Non-pigmented ciliary epithelial cell (primary cell): ENCODE data around the gene SRSF3.

Experiments used
- DNase-seq: peaks from one replicate; pipeline ENCODE4 v3.0.0-alpha.2; 2010; ENCODE audit warnings: low read depth

SRSF3 gene

DNA sequence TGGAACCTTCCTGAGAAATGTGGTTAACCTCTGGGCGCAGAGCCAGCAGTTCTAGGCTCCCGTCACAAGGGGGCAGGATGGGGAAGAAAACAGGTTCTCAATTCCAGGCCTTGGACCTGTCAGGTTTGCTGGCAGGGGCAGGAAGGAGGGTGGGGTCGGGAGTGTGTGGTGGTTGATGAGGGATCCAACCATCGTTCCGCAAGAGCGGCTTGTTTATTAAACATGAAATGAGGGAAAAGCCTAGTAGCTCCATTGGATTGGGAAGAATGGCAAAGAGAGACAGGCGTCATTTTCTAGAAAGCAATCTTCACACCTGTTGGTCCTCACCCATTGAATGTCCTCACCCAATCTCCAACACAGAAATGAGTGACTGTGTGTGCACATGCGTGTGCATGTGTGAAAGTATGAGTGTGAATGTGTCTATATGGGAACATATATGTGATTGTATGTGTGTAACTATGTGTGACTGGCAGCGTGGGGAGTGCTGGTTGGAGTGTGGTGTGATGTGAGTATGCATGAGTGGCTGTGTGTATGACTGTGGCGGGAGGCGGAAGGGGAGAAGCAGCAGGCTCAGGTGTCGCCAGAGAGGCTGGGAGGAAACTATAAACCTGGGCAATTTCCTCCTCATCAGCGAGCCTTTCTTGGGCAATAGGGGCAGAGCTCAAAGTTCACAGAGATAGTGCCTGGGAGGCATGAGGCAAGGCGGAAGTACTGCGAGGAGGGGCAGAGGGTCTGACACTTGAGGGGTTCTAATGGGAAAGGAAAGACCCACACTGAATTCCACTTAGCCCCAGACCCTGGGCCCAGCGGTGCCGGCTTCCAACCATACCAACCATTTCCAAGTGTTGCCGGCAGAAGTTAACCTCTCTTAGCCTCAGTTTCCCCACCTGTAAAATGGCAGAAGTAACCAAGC is 29.6 kb downstream of the SRSF3 start:
- DNase-seq = no peak

GRCh38 chr6:36624461-36625157 is 30.4 kb downstream of the SRSF3 start:
- no peak for DNase-seq

DNA sequence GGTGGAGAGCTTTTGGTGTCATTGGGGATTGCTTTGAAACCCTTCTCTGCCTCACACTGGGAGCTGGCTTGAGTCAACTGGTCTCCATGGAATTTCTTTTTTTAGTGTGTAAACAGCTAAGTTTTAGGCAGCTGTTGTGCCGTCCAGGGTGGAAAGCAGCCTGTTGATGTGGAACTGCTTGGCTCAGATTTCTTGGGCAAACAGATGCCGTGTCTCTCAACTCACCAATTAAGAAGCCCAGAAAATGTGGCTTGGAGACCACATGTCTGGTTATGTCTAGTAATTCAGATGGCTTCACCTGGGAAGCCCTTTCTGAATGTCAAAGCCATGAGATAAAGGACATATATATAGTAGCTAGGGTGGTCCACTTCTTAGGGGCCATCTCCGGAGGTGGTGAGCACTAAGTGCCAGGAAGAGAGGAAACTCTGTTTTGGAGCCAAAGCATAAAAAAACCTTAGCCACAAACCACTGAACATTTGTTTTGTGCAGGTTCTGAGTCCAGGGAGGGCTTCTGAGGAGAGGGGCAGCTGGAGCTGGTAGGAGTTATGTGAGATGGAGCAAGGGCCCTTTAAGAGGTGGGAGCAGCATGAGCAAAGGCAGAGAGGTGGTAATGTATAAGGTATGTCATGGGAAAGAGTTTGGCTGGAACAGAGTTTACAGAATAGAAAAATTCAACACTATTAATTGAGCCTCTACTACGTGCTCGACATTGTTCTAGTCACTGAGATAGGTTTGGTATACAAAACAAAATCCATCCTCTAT is 31.2 kb downstream of the SRSF3 start:
- DNase-seq = no peak

GRCh38 chr6:36626636-36627035 is 32.5 kb downstream of the SRSF3 start:
- DNase-seq = no peak

- no peak for DNase-seq
Measured at GRCh38 chr6:36627141-36627540, 33.0 kb downstream of the SRSF3 start.

- DNase-seq = no peak
Measured at GRCh38 chr6:36627801-36628246, 33.7 kb downstream of the SRSF3 start.

DNA sequence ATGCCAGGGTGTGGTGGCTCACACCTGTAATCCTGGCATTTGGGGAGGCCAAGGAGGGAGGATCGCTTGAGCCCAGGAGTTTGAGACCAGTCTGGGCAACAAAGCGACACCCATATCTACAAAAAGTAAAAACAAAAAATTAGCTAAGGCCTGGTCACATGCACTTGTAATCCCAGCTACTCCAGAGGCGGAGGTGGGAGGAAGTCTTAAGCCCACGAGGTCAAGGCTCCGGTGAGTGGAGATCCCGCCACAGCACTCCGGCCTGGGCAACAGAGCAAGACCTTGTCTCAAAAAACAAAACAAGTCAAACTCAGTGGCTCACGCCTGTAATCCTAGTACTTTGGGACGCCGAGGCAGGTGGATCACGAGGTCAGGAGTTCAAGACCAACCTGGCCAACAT is 35.6 kb downstream of the SRSF3 start:
- no peak for DNase-seq

DNA sequence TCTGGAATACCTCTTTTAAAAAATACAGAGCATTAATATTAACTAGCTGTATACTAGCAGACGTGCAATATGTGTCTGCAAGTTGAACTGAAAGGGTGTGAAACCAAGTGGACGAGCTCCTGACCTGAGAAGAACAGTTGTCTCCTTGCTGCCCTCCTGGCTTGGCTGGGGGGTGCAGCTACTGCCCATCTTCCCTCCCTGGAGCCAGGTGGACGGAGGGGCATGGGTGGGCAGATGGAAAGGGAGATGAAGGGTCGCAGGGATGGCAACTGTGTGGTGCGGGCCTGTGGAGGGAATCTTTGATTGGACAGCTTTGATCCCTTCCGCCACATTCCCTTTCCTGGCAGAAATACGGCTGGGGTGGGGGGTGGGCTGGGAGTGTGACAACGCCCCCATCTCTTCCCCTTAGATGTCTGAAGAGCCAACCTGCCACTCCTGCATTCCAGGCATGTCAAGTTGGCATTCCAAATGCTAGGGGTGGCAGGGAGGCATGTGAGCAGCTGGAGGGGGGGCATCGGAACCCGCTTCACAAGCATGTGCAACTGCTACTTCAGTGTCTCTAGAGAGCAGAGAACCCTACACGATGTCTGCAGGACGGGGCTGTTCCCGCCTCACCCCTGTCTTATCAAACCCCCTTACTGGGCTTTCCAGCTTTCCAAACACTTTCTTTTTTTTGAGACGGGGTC is 37.3 kb downstream of the SRSF3 start:
- DNase-seq = no peak

GRCh38 chr6:36633370-36633769 is 39.2 kb downstream of the SRSF3 start:
- DNase-seq = no peak

DNA sequence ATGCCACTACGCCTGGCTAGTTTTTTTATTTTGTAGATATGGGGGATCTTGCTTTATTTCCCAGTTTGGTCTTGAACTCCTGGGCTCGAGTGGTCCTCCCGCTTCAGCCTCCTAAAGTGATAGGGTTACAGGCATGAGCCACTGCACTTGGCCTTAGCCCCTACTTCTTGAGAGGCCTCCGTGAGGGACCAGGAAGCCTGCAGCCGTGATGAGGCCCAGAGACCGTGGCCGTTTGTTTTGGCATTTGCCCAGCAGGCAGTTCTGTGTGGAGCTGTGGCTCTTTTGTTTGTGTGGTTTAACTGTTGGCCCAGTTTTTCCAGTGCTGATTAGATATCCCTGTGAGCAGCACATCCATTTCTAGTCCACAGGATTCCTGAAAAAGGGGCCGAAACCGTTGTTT is 39.8 kb downstream of the SRSF3 start:
- no peak for DNase-seq

DNA sequence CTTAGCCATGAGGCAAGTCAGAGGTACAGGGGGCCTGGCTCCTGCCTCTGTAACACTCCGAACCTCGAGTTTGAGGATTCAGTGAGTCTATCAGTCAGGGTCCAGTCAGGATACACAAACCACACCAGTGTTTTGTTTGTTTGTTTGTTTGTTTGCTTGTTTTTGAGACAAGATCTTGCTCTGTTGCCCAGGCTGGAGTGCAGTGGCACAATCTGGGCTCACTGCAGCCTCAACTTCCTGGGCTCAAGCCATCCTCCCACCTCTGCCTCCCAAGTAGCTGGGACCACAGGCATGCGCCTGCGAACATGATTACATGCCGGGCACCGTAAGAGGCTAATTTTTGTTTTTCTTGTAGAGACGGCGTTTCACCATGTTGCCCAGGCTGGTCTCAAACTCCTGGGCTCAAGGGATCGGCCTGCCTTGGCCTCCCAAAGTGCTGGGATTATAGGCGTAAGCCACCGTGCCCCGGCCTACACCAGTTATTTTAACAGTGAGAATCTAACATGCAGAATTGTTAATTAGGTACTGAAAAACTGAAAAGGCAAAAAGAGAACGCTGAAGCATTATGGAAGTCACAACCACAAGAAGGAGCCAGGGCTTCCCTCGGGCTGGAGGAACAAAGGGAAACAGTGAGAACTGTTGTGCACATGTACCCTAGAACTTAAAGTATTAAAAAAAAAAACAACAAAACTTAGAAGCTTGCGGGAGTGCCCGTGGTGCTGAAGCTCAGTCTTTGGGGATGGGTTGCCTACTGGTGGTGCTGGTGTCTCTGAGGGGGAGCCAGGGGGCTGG is 40.4 kb downstream of the SRSF3 start:
- no peak for DNase-seq

DNA sequence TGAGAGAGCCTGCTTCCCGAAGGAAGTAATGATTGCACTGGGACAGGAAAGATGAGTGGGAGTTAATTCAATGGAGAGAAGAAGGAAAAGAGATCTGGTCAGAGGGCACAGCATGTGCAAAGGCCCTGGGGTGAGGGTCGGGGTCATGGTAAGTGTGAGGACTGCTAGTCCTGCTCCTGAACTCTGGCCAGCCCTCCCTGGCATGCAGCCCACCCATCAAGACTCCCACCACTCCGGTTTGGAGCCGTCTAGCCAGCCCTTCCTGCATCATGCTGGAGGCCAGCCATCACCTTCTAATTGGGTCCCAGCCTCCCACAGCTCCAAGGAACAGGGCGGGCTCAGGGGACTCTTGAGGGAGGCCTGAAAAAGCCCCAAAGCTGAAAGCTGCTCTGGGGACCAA is 42.1 kb downstream of the SRSF3 start:
- DNase-seq = no peak

DNA sequence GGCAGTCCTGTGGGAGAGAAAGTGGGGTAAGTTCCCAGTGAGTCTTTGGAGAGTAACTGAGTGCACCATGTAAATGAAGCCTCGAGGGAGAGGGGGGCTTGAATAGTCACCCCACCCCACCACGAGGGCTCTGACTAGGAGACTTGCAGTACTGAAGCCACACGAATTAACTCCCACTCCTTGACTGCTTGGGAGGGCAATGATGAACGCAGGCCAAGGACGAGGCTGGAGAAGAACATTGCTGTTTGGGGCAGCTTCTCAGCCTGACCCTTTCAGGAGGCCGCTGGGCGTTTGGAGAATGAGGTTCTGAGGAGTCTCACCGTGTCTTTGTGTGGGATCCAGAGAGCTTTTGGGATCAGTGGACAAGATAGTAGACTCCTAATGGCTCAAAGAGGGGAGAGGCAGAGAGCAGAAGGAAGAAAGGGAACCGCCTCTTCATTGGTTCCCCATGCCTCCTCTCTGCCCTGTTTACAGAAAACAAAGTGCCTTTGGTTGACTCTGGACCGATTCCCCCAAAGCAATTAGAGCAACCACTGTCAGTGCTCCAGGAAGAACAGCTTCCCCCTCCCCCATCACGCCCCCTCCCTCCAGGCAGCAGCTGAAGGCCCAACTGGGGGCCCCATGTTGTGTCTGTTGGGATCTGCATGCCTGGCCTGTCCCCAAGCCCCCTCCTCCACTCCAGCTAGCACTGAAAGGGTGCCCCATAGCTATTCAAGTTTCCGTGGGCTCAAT is 42.7 kb downstream of the SRSF3 start:
- no peak for DNase-seq

DNA sequence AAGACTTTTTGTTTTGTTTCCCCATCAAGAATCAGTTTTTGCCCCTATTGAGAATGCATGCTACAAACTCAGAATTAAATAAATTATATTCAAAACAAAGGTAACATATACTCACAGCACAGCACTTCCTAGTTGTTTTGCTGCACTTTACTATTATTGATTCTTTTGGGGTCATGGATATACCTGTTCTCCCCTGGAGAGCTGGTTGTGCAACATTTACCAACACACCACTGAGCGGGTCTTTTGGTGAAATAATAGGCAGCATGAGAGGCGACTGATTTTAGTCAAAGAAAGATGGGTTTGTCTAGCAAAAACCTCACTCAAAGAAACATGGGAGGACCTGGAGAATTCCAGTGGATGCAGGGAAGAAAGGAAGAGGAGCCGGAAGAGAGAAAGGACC is 44.4 kb downstream of the SRSF3 start:
- DNase-seq = no peak

- no peak for DNase-seq
Measured at GRCh38 chr6:36639171-36639808, 45.1 kb downstream of the SRSF3 start.

DNA sequence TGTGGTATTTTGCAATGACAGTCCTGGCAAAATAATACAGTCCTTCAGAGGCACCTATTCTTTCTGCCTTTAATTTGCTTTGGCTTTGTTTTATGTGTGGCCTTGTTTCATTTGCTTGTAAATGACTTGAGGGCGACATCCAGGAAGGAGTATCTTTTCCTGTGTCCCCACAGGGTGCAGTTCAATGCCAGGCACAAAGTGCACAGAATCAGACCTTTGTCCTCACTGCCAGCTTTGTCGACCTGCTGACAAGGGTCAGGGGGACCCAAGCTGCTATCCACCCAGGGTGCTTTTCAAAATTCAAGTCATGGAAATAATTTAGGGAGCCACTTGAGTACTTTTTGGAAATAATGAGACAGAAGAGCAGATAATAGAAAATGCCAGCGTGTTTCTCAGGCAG is 47.4 kb downstream of the SRSF3 start:
- DNase-seq = no peak

DNA sequence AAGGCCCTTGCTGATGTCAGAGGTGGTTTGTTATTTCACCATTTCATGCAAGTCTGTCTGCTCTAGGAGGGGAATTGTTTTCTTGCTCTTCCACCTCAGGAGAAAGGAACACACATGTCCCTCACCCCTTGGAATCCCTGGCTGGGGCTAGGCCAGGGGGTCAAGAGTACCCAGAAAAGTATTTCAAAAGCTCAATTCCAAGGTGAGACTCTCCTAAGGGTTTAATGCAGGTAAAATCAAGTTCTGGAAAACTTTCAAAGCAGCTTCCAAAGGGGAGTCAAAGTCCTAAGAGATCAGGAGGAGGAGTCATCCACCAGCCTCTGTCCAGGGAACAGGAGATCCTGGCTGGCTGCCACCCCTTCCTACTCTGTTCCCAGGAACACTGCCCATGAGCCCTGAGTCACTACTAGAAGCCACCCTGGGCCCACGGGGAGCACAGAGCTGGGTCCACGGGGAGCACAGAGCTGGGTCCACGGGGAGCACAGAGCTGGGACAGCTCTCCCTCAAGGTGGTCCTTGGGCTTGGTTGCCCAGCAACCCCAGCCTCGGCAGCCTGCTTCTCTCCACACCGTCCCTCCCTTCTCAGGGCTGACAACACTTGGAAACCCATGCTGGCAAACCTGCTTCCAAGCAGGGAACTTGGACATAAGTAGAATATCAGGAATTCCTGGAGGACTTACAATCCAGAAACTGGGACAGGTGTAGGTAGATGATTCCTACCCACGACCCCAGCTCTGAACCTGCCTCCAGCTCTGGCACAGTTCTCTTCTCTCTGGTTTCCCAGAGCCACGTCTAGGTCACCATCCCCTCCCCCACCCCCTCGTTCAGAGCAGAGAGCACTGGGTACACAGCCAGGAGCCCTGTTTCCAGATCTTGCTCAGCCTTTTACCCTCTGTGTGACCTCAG is 49.0 kb downstream of the SRSF3 start:
- DNase-seq = no peak

DNA sequence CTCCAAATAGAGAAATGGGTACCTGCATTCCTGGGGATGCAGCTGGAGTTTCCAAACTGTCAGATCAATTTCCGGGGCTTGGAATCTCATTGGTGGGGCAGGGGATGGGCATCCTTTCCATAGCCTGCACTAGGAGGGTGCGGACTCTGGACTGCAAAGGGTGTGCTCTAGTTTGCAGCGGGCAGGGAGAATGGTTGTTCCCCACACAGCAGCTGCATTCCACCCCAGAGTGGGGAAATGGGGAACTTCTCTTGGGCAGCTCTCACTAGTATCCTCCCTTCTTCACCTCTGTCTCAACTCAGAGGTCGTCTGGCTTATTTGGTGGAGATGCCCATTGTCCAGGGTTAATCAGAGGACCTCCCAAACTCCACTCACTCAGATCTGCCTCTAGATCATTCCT is 49.8 kb downstream of the SRSF3 start:
- no peak for DNase-seq

- DNase-seq = no peak
Measured at GRCh38 chr6:36649086-36649485, 54.9 kb downstream of the SRSF3 start.
